GM12878 (cell line): ENCODE data around the gene PHF1. TPM values are rescaled to one million over a fixed set of nuclear protein-coding genes. Genes with fewer than 3 reads are reported as not detected.

ENCODE experiments used
- CHD1 ChIP-seq: IDR thresholded peaks from 2 replicates; pipeline ENCODE4 v1.6.1; 2012; ENCODE audit warnings: low read depth, low read length, improper control_type of control experiment
- CHD4 ChIP-seq: fragments of 200-600 bp; sonication (generic); IDR thresholded peaks from 2 replicates; pipeline ENCODE4 v1.6.1; 2016; ENCODE audit warnings: mild to moderate bottlenecking
- CTCF ChIP-seq, 3 experiments: IDR thresholded peaks in 2 of 3; conservative IDR thresholded peaks in 1 of 3; 2 replicates each; pipeline ENCODE4 v1.5.1; 2011; ENCODE audit warnings: low read depth in 3 of 3, low read length in 3 of 3, mild to moderate bottlenecking in 3 of 3, control low read depth in 2 of 3, moderate library complexity in 2 of 3, inconsistent platforms in 1 of 3, mixed read lengths in 1 of 3; ENCODE audit not compliant: control insufficient read depth in 2 of 3, insufficient read depth in 1 of 3; ENCODE audit errors: extremely low read depth in 1 of 3
- CUX1 ChIP-seq: IDR thresholded peaks from 2 replicates; pipeline ENCODE4 v1.6.1; 2012; ENCODE audit warnings: improper control_type of control experiment, low read depth, low read length; ENCODE audit not compliant: insufficient replicate concordance
- E2F4 ChIP-seq: IDR thresholded peaks from 2 replicates; pipeline ENCODE4 v1.6.1; 2012; ENCODE audit warnings: low read depth, low read length, improper control_type of control experiment
- NBN ChIP-seq: fragments of 450-650 bp; IDR thresholded peaks from 2 replicates; pipeline ENCODE4 v1.6.1; 2016
- NR2C1 ChIP-seq: fragments of 450-650 bp; IDR thresholded peaks from 2 replicates; pipeline ENCODE4 v1.6.1; 2017; ENCODE audit warnings: antibody characterized with exemption, mild to moderate bottlenecking, moderate library complexity
- POU2F2 ChIP-seq: IDR thresholded peaks from 3 replicates; pipeline ENCODE4 v1.6.1; 2011; ENCODE audit warnings: low read depth, mild to moderate bottlenecking, low read length, borderline replicate concordance
- RELA ChIP-seq: fragments of 450-650 bp; IDR thresholded peaks from 2 replicates; pipeline ENCODE4 v1.8.0; 2014; ENCODE audit warnings: borderline replicate concordance; ENCODE audit not compliant: partially characterized antibody
- TBL1XR1 ChIP-seq: IDR thresholded peaks from 2 replicates; pipeline ENCODE4 v1.6.1; 2012; ENCODE audit warnings: low read depth, low read length, improper control_type of control experiment
- TCF7 ChIP-seq: IDR thresholded peaks from 2 replicates; pipeline ENCODE4 v1.6.1; 2014; ENCODE audit warnings: antibody characterized with exemption, borderline replicate concordance
- ZBED1 ChIP-seq: IDR thresholded peaks from 2 replicates; pipeline ENCODE4 v1.6.1; 2016; ENCODE audit warnings: borderline replicate concordance
- polyA plus RNA-seq, 11 experiments: library from polyadenylated mRNA; depleted of rRNA in 4 of 11; unstranded in 6 of 11; stranded (reverse) in 5 of 11; fragments of >200 nt; fragmentation: Nextera tagmentation in 4 of 11; fragmentation: Illumina TruSeq in 1 of 11; extraction: Ambion mirVana in 4 of 11; extraction: Trizol in 1 of 11; gene quantifications; 1 replicate in 1 of 11; 2 replicates in 10 of 11; pipeline versions ENCODE4 v1.2.1 to v1.2.3, GENCODE V29; 2011 to 2016; ENCODE audit warnings: inconsistent platforms in 2 of 11, missing spikeins in 2 of 11, low read depth in 1 of 11
- total RNA-seq, 4 experiments: library from RNA; depleted of rRNA in 3 of 4; stranded (reverse); fragments of >200 nt in 3 of 4; fragmentation: Illumina TruSeq in 1 of 4; extraction: Trizol in 1 of 4; gene quantifications; 2 replicates each; pipeline versions ENCODE4 v1.2.1 to v1.2.3, GENCODE V29; 2013 to 2021
- TF ChIP-seq, protein P1 (sequence below): fragments of 450-650 bp; formaldehyde crosslinking; IDR thresholded peaks from 2 replicates; pipeline ENCODE4 v1.4.0; 2022; ENCODE audit warnings: mild to moderate bottlenecking, moderate library complexity
- TF ChIP-seq, protein P2 (sequence below): IDR thresholded peaks from 2 replicates; pipeline ENCODE4 v1.6.1; 2012; ENCODE audit warnings: low read length, inconsistent platforms

The PHF1 gene
- total and polyA plus RNA-seq, 10 of the 15 experiments (the other 5 are each of a cell fraction or from before 2014, with no cell fraction given) = 1.3 to 17.8 (median 6.2) TPM

DNA sequence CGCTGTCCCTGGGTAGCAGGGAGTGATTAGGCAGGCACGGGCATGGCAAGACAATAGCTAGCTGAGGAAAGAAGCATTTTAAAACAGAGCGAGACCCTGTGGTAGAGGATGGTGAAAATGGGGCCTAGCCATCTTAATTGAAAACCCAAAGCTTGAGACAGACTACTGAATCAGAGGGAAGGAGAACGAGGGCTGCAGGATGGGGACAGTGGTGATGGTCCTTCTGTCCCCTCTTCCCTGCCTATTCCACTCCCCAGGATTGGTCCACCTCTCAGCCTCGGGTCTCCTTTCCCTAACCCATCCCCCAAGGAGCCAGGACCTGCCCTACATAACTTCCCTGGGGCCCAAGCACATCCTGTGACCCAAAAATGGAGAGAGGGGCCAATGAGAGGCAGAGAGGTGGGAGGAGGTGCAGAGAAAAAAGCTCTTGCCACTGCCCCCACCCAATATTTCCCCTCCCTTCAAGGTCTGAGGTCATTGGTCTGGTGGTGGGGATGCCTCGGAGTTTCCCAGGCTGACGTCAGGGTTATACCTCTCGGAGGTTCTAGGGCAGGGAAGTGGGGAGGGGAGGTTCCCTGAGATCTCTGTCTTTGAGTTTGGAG lies 8.0 kb downstream of the PHF1 start (continued):
- TF ChIP-seq ZBED1 (no peak), RELA (no peak), CHD1 (no peak), TCF7 (no peak), CUX1 (no peak), NR2C1 (no peak), CTCF (IDR thresholded peaks at IDR 0.05 in 2 of 3, conservative IDR thresholded peaks at IDR 0.05 in 1 of 3; ENCODE audit: control insufficient read depth in 2 of 3, extremely low read depth in 1 of 3, insufficient read depth in 1 of 3, low read depth in 3 of 3, low read length in 3 of 3) (no peak), CHD4 (no peak), TBL1XR1 (peak; percentile 56; the same call in 1 of the 2 replicates), E2F4 (no peak), NBN (no peak), POU2F2 (no peak)
- TF ChIP-seq, protein P1, sequence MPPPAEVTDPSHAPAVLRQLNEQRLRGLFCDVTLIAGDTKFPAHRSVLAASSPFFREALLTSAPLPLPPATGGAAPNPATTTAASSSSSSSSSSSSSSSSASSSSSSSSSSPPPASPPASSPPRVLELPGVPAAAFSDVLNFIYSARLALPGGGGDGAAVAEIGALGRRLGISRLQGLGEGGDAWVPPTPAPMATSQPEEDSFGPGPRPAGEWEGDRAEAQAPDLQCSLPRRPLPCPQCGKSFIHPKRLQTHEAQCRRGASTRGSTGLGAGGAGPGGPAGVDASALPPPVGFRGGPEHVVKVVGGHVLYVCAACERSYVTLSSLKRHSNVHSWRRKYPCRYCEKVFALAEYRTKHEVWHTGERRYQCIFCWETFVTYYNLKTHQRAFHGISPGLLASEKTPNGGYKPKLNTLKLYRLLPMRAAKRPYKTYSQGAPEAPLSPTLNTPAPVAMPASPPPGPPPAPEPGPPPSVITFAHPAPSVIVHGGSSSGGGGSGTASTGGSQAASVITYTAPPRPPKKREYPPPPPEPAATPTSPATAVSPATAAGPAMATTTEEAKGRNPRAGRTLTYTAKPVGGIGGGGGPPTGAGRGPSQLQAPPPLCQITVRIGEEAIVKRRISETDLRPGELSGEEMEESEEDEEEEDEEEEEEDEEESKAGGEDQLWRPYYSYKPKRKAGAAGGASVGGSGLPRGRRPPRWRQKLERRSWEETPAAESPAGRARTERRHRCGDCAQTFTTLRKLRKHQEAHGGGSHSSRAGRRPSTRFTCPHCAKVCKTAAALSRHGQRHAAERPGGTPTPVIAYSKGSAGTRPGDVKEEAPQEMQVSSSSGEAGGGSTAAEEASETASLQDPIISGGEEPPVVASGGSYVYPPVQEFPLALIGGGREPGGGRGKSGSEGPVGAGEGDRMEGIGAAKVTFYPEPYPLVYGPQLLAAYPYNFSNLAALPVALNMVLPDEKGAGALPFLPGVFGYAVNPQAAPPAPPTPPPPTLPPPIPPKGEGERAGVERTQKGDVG (CRISPR knock-in tag) = no peak
- TF ChIP-seq, protein P2, sequence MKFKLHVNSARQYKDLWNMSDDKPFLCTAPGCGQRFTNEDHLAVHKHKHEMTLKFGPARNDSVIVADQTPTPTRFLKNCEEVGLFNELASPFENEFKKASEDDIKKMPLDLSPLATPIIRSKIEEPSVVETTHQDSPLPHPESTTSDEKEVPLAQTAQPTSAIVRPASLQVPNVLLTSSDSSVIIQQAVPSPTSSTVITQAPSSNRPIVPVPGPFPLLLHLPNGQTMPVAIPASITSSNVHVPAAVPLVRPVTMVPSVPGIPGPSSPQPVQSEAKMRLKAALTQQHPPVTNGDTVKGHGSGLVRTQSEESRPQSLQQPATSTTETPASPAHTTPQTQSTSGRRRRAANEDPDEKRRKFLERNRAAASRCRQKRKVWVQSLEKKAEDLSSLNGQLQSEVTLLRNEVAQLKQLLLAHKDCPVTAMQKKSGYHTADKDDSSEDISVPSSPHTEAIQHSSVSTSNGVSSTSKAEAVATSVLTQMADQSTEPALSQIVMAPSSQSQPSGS = no peak
